ENCODE measurements around the gene MAPK8IP2. TPM values are rescaled to one million over a fixed set of nuclear protein-coding genes. Genes with fewer than 3 reads are reported as not detected.

The MAPK8IP2 gene
- total RNA-seq, 2 donors from 2014 or later: 0.08 to 0.21 TPM

Other genes starting within 250 kb of the MAPK8IP2 start
- 100 to 1,000 TPM; 114 to 152 TPM for gene SBF1, start 125.8 kb upstream of the MAPK8IP2 start, total RNA-seq
- 1 to 10 TPM; 2.6 to 6.7 TPM for gene ADM2, start 119.2 kb upstream of the MAPK8IP2 start, total RNA-seq
- under 1 TPM in 1 of 2 donors, not detected in 1; 0.45 TPM for gene MIOX, start 113.9 kb upstream of the MAPK8IP2 start, total RNA-seq
- gene LMF2, start 93.1 kb upstream of the MAPK8IP2 start, total RNA-seq: 100 to 1,000 TPM in 1 of 2 donors, 10 to 100 TPM in 1; 97.8 to 149 TPM
- gene NCAPH2, start 92.6 kb upstream of the MAPK8IP2 start, total RNA-seq: 100 to 1,000 TPM; 105 to 156 TPM
- 10 to 100 TPM; 13.1 to 18.5 TPM for gene SCO2, start 75.2 kb upstream of the MAPK8IP2 start, total RNA-seq
- 100 to 1,000 TPM; 164 to 234 TPM for gene TYMP, start 70.8 kb upstream of the MAPK8IP2 start, total RNA-seq
- 10 to 100 TPM in 1 of 2 donors, 1 to 10 TPM in 1; 6.5 to 15.2 TPM for gene KLHDC7B, start 54.9 kb upstream of the MAPK8IP2 start, total RNA-seq
- not detected for gene SYCE3, start 37.9 kb upstream of the MAPK8IP2 start, total RNA-seq
- 100 to 1,000 TPM in 1 of 2 donors, 10 to 100 TPM in 1; 40.3 to 102 TPM for gene CPT1B, start 22.4 kb upstream of the MAPK8IP2 start, total RNA-seq
- gene CHKB, start 17.9 kb upstream of the MAPK8IP2 start, total RNA-seq: 100 to 1,000 TPM; 120 to 130 TPM
- 10 to 100 TPM; 35.7 to 38.9 TPM for gene ARSA, start 27.4 kb downstream of the MAPK8IP2 start, total RNA-seq
- not detected for gene SHANK3, start 72.0 kb downstream of the MAPK8IP2 start, total RNA-seq
- gene ACR, start 137.4 kb downstream of the MAPK8IP2 start, total RNA-seq: not detected
- 10 to 100 TPM; 15.7 to 26.1 TPM for gene RABL2B, start 182.8 kb downstream of the MAPK8IP2 start, total RNA-seq

Data from natural killer cell treated with Interleukin-12 subunit alpha and Interleukin-12 subunit beta and Interleukin-15 and Interleukin-18, amount 100 ng/mL, for 72 hours (primary cell).